Amniotic epithelial cell (primary cell): Measurements from ENCODE around the gene CYB5A.
"Not testable (repeated sequence)": the region's sequence is repeated elsewhere in the genome, so short reads cannot be mapped to it uniquely, and the experiment has no call there.

Experiments
- DNase-seq: peaks from one replicate; pipeline ENCODE4 v3.0.0-alpha.2; 2010; ENCODE audit warnings: low read depth

CYB5A gene

GRCh38 chr18:74294526-74294925 lies 2.8 kb upstream of the CYB5A start:
- DNase-seq = peak; percentile 37

DNA sequence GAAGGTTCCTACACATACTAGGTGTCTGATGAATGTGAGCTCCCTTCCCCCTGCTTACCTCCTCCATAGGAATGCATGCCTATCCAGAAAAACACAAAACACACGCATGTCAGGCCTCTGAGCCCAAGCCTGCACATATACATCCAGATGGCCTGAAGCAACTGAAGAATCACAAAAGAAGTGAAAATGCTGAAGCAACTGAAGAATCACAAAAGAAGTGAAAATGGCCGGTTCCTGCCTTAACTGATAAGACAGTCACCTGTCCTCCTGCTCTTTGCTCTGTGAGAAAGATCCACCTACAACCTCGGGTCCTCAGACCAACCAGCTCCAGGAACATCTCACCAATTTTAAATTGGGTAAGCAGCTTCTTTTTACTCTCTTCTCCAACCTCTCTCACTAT lies 1.2 kb upstream of the CYB5A start:
- not testable (repeated sequence) for DNase-seq

- no peak for DNase-seq
Measured at GRCh38 chr18:74292541-74292858, 737 bp upstream of the CYB5A start.

- no peak for DNase-seq
Measured at GRCh38 chr18:74291472-74291770, 342 bp downstream of the CYB5A start.

DNA sequence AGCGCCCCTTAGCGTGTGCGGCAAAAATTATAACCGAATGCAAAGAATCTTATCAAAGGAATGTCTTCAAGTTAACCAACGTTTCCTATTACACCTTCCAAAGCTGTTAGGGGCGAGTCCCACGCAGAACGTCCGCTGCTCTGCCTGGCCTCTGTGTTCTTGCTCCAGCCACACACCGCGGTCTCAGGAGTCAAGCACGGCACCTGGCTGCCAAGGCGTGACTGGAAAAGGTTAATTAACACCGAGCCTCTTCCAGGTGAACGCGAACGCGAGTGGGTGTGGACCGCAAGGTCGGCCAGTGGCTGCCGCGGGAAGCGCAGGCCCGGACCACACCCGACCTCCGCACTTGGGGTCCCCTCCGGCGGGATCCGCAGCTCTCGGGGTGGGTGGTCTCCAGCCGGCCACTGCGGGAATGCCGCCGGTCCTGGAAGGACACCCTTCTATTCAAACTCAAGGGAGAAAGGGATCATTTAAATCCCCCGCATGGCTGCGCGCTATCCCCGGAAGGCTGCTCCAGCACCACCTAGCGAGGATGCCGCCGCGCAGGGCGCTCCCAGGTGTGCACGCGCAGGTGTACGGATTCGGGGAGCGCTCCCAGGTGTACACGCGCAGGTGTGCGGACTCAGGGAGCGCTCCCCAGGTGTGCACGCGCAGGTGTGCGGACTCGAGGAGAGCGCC lies 830 bp downstream of the CYB5A start:
- DNase-seq = peak; percentile 36

- peak; percentile 21 for DNase-seq
Measured at GRCh38 chr18:74290021-74290420, 1.7 kb downstream of the CYB5A start.

DNA sequence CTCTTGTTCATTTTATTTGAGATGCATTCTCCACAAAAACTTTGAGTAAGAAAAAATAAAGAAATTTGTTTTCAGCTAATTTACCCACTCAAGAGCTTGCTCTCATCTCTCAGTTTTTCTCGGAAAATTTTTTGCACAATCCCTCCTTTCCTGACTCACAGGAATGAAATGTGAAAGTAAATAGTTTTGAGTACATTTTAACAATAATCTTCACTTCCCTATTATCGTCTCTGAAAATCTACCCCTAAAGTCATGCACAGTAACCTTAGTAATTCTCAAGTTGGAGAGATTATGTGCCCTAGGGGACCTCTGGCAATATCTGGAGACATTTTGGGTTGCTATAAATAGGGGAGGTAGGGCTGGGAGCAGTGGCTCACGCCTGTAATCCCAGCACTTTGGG lies 2.6 kb downstream of the CYB5A start:
- peak; percentile 56 for DNase-seq

DNA sequence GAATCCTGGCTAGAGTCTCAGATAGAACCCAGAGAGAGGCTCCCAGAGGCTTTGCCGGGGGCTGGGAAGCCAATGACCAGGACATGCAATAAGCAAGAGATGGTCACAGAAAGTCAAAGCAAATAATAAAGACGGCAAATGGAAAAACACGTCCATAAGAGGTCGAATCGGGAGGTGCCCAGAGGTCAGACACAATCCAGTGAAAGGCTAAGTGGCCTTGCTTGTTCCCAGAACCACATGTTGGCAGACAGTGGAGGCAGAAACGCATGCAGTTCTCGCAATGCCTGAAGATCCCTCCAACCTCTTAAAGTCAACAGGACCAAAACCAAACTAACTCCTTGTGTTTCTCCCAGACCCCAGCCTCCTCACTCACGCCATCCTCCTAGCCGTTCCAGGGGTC lies 3.0 kb downstream of the CYB5A start:
- DNase-seq = peak; percentile 21

- DNase-seq = no peak
Measured at GRCh38 chr18:74288041-74288440, 3.7 kb downstream of the CYB5A start.

GRCh38 chr18:74286856-74287255 lies 4.9 kb downstream of the CYB5A start:
- no peak for DNase-seq

- peak; percentile 52 for DNase-seq
Measured at GRCh38 chr18:74286106-74286855, 5.5 kb downstream of the CYB5A start.

GRCh38 chr18:74285583-74285982 lies 6.2 kb downstream of the CYB5A start:
- DNase-seq = not testable (repeated sequence)

- no peak for DNase-seq
Measured at GRCh38 chr18:74284980-74285355, 6.8 kb downstream of the CYB5A start.

- DNase-seq = no peak
Measured at GRCh38 chr18:74284191-74284979, 7.4 kb downstream of the CYB5A start.

- no peak for DNase-seq
Measured at GRCh38 chr18:74283646-74284045, 8.1 kb downstream of the CYB5A start.

DNA sequence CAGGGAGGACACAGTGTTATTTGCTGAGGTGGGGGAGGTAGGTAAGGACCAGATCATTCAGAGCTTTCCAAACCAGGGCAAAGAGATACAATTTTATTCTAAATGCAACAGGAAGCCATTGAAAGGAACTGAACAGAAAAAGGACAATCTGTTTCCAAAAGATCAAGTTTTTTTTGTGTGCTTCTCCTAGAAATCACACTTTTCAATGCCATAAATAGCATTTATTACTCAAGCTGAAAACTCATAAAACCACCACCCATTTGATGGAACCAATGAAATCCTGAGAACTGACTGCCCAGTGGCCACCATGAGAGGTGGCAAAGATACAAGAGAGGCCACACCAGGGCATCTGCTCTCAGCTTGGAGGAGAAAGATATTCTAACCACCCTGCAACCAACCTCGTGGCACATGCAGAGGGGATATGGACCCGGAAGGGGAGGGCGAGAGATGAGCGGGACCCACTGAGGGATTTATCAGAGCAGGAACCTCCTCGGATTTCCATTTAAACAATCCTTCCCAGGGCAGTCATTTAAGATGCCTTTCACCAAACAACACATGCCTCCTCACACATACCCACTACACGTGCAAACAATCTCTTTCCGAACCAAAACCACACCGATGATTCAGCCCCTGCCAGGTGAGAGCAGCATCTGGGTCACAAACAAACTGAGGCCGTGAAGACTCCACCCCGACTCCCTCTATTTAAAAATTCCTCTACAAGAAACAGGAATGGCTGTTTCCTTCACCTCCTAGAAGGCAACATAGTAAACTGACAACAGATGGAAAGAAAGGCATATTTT lies 8.8 kb downstream of the CYB5A start:
- DNase-seq = no peak

- DNase-seq = peak; percentile 71
Measured at GRCh38 chr18:74281980-74282754, 9.6 kb downstream of the CYB5A start.

DNA sequence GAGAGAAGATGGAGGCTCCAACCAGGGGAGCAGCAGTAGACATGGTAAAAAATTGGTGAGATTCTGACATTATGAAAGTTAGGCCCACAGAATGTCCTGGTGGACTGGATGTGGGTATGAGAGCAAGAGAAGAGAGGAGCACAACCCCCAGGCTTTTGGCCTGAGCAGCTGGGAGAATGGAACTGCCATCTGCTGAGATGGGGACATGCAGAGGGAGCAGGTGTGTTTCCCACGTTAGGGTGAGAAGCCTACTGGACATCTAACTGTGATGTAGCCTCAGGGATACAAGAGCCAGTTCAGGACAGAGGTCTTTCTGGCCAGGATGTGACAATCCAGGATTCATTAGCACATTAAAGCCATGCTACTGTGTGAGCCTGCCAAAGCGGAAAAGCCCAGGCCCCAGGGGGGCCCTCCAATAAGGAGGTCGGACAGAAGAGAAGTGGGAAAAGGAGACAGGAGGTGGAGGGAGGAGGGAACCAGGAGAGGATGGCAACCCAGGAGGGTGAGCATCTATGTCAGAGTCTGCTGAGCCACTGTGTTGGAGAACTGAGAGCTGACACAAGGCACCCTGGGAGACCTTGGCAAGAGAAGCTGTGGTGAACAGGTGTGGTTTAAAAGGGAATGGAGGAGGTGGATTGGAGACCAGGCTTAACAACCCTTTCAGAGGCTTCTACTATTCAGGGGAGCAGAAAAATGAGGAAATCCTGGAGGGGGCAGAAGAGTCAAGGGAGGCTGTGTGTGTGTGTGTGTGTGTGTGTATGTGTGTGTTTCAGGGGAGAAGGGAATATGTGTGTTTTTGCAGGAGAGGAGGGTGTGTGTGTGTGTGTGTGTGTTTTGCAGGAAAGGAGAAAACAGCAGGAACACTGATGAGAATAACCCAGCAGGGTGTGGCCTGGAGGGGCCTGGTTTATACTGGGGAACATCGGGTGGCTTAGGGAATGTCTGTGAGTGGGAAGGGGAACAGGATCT lies 10.5 kb downstream of the CYB5A start:
- no peak for DNase-seq

GRCh38 chr18:74278983-74279382 lies 12.8 kb downstream of the CYB5A start:
- no peak for DNase-seq

GRCh38 chr18:74278058-74278457 lies 13.7 kb downstream of the CYB5A start:
- no peak for DNase-seq
